Islet precursor cell (in vitro differentiated cells): ENCODE data around the gene TBPL2.
"Not testable (repeated sequence)": the region's sequence is repeated elsewhere in the genome, so short reads cannot be mapped to it uniquely, and the experiment has no call there.

ENCODE experiments used
- DNase-seq: peaks from one replicate; pipeline ENCODE4 v3.0.0-alpha.2; 2018

TBPL2 gene

DNA sequence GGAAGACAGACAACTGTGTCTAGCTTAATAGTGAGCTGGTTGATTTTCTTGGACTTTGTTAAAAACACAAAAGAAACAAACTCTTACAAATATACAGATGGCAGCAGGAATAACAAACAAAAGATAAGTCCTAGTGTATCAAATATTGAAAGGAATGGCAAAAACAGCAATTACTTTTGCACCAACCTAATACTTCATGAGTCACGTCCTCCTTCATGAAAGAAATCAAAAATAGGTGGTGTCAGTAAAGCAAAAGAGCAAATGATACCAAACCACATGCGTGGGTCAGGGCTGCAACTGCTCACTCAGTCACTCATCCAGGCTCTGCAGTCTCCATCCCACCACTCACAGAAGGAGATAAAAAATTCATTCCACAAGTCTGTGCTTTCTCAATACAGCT is 40.6 kb downstream of the TBPL2 start:
- no peak for DNase-seq

DNA sequence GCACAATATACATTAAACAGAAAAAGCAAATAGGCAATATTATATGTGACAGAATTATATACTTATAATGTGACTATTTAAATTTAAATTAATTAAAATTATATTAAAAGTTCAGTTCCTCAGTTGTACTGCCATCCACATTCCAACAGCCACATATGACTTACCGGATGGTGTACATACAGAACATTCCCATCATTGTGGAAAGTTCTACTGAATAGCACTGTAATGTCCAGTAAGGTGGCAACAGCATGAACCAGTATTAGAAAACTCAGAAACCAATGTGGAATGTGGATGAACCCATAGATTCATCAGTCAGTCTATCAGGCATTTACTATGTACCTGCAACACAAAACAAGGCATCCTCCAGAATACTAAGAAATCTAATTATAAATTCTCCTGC is 41.2 kb downstream of the TBPL2 start:
- no peak for DNase-seq

DNA sequence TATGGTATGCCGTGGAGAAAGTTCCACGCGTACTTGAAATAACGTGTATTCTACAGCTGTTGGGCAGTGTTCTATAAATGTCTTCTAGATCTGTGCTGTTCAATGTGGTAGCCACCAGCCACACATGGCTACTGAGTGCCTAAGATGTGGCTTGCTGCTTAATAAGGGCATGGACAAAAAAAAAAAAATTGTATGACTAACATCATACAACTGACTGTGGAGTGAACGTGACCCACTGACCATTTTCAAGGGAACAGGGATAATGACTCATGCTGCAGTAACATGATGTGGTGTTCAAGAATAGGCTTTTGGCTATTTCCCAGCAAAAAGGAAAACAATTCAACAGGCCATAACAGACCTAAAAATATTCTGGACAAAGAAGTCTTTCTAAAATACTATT is 41.7 kb downstream of the TBPL2 start:
- DNase-seq: no peak

DNA sequence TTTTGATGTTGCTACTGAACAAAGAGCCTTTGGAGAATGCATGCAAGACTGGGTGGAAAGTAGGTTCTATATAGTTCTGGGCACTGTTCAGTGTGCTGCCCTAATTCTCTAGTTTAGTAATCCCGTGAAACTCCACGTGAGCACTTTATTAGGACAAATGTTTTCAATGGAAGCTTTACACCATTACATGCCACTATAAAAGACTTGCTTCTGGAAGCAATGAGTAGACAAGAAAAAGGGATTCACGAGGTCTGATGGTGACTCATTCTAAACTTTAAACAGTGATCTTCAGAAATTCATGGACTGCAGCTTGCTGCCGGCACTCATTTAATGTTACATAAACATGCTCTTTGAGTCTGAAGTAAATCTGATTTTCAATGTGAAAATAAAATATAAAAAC is 51.1 kb downstream of the TBPL2 start:
- DNase-seq: no peak

DNA sequence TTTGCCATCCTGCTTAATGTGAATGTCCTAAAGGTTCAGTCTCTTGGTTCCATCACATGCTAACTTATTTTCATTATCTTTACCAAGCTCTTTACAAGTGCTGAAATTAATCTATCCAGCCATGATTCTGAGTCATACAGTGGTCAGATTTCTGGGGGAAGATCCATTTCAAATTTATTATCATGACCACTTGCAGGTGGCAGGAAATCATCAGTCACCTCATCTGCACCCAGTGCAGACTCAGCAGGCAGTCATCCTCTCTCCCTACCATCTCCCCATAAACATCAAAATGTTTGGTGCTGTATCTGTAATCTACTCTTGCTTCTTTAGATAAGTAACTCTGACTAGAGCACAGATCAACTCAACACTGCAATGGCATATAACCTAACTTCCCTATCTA is 52.3 kb downstream of the TBPL2 start:
- DNase-seq: no peak

DNA sequence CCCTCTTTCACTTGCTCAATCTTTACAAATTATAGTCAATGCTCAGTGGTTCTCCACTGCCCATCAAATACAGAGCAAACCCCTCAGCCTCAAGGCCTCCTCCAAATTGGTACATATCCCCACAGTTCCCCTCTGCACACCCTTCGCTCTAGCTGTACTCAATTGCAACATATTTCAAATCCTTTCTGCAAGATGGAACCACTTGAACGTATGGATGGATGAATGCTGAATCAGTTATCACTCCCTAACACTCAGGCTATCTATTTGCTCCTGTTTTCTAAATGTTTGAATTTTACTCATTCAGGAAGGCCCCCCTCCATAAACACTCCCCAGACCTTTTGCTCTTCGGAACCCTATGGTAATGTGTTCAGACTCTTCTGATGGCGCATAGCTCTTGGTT is 53.3 kb downstream of the TBPL2 start:
- DNase-seq: no peak

DNA sequence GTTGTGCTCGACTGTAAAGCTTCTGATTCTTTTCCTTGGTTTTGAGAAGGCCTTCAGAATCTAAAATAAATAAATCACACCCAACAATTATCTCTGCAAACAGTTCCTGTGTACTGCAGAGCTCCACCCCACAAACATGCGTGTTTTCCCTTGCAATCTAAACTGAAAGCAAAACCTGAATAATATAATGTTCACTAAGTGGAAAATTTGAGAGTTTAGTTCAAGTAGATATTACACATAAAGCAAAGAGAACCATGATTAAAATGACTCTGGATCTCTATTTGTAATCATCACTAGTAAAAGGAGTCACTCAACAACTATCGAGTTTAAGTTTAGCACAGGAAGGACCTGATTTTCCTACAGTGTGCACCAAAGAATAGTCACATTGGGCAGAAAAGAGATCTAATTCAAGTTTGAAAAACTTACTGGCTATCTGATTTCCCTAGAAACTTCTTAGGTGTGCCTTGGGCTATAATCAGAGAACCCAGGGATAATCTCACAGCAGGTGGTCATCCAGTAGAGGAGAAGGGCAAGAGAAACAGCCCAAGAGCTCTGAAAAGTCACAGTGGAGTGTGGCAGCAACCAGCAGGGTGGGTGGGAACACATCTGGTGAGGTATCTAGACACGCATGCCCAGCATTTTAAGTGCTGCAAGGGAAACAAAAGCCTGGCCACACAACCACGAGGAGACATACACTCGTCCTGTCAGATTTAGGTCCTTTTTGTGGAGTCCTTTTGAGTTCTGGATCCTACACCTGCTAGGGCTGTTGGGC is 54.2 kb downstream of the TBPL2 start:
- no peak for DNase-seq

DNA sequence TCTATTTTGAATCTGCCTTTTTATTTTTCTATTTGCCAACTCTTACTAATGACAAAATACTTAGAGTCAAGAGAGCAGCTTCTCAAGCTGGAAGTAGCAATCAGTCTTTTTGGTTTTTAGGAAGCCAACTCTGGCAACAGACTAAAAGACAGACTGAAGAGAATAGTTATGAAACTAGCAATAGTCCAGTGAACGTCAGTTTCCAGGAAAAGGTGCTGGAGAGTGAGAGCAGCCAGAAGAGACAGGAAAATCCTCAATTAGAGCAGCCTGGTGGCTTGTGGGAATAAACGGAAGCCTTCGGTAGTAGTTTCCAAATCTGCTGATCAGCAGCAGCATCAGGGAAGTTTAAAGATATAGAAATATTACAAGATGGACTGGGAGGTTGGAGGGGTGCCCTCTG is 55.9 kb downstream of the TBPL2 start:
- DNase-seq: no peak

DNA sequence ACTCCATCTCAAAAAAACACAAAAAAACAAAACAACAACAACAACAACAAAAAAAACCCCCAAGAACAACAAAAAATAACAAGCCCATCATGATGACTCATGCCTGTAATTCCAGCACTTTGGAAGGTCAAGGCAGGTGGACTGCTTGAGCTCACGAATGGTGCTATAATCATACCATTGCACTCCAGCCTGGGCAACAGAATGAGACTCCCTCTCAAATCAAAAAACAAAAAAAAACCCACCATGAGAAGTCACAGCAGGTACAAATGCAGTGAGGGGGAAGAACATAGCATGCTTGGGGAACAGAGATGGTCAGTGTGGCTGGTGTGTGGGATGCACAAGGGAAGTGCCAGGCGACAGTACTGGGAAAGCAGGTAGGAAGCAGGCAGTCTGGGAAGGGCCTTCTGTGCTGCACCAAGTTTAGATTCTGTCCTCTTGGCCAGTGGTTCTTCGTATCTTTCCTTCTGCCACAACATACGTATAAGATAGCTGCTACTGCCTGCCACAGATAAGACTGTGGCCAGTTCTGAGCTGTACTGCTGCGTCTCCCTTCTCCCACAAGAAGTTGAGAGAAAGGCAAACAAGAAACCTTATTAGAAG is 56.8 kb downstream of the TBPL2 start:
- DNase-seq: no peak

DNA sequence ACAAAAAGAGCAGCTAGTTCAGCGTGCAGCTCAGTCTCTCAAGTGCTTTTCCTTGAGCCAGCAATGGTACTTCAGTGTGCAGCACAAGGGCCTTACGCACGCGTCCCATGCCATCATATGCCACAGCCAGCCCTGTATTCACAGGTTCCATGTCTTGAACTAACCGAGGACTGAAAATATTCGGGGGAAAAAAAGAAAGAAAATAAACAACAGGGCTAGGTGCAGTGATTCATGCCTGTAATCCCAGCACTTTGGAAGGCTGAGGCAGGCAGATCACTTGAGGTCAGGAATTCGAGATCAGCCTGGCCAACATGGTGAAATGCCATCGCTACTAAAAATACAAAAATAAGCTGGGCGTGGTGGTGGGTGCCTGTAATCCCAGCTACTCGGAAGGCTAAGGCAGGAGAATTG is 57.4 kb downstream of the TBPL2 start:
- DNase-seq: not testable (repeated sequence)

DNA sequence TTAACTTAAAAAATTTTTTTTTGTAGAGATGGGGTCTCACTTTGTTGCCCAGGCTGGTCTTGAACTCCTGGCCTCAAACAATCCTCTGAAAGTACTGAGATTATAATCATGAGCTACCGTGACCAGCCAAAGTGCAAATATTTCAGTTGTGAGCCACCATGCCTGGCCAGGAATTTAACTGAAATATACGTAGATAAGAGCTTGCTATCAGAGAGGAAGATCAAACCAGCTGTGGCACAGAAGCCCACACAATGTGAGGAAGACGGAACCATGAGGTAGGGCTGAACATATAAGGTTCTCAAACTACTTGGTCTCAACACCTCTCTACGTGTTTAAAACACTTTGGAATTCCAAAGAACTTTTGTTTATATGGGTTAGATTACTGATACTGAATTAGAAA is 57.9 kb downstream of the TBPL2 start:
- no peak for DNase-seq

DNA sequence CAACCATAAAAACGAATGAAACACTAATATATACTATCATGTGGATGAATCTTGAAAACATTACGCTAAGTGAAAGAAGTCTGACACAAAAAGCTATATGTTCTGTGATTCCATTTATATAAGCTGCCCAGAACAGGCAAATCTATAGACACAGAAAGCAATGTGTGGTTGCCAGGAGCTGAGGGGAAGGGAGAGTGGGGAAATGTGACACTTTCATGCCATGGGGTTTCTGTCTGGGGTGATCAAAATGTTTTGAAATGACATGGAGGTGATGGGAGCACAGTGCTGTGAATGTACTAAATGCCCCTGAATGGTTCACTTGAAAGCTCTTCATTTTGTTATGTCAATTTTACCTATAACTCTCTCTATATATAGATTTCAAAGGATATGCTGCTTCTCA is 58.9 kb downstream of the TBPL2 start:
- no peak for DNase-seq

DNA sequence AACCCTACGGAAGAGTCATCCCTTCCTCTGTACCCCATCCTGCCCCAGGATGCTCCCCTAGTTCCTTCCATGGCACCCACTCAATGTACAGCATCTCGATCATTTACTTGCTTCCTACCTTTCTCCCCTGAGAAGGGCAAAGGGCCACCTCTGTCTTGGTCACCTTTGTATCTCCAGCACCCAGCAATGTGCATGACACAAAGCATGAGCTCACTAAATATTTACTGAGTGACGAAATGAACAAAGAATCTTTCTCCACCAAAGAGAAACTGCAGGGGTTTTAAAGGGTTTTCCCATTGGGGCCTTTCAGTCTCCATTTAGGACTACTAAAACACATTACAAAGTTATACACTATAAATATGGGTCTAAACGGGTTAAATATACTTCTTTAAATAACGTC is 59.4 kb downstream of the TBPL2 start:
- no peak for DNase-seq

DNA sequence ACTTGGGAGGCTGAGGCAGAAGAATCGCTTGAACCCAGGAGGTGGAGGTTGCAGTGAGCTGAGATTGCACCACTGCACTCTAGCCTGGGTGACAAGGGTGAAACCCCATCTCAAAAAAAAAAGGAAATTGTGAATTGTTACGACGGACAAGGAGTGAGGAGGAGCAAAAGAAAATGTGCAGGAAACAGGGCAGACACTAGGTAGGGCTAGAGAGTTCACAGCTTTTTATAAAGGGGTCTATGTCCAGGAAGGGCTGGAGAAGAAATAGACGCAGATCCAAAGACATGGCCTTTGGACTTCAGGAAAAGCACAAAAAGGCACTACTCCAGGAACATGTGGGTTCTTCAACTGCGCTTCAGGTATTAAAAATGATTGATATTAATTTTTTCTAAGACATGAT is 63.2 kb downstream of the TBPL2 start:
- DNase-seq: no peak

DNA sequence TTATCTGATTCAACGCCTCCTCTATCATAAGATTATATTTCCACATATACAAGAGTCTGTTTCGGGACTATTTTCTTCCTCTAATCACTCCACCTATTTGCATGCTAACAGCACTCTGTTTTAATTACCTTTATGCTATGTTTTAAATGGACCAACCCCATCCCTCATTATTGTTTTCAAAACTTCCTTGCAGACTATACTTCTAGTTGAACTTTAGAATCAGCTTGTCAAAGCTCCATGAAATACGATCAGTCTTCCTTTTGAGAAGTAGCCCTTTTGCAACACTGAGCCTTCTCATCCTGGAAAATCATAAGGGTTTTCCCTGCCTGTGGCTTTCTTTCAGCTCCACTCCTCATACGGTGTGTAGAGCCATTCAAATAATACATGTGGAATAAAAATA is 65.6 kb downstream of the TBPL2 start:
- DNase-seq: no peak

DNA sequence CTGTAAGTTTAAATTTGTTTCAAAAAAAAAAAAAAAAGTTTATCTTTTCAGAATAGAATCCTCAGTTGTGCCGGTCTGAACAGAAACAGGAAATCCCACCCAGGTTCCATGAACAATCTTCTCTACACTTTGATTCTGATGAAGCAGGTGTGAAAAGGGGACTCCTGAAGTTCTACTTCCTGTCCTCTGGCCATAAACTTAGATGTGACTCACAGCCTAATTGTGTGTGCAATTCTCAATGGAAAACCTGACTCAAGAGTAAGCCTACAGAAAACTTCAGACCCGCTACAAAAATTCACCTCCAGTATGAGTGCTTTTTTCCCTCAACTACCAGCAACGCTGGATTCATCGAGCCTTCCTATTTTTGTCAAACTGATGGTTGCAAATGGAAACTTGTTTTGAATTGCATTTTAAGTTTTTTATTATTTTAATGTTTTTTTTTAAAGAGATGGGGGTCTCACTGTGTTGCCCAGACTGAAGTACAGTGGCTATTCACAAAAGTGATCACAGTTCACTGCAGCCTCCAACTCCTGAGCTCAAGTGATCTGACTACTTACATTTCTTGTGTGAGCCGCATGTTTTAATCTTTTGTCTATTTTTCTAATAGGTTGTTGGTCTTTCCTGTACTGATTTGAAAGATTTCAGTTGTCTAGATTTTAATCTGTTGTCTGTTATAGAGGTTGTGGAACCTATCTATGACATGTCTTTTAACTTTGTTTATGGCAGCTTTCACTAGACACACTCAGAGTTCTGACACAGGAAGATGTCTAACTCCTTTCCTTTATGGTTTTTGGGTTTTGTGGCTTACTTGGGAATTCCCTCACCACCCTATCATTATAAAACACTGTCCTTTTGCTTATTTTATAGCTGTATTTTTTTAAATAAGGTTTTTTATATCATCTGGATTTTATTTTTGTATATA is 66.4 kb downstream of the TBPL2 start:
- DNase-seq: no peak

DNA sequence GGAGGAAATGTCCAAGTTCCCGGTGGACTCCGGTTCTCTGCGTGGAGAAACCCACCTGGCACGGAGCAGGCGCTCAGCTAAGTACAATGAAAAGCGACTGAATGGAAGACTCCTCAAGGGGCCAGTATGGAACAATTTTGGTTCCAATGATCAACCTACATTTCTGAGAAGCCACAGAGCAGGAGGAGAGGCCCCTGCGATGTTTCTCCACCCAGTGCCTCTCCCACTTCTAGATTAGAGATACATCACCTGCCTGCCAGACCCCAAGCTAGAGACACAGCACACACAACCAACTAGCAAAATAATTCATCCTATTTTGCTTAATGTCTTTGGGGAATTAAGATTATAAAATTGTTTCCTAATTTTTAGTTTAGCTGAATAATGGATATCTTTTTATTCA is 67.6 kb downstream of the TBPL2 start:
- no peak for DNase-seq

DNA sequence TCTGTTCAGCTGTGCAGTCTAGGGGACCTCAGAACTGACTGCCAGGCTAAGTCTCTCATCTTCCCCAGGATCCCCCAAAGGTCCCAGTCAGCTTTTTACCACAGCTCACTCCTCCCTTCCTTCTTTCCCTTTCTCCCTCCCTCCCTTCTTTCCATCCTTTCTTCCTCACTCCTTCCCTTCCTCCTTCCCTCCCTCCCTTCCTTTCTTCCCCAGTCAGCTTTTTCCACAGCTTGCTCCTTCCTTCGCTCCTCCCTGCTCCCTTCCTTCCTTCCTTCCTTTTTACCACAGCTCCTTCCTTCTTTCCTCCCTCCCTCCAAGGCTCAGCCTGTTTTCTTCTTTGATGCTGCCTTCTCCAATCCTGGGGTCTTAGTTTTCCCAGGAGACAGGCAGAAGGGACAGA is 68.0 kb downstream of the TBPL2 start:
- no peak for DNase-seq

DNA sequence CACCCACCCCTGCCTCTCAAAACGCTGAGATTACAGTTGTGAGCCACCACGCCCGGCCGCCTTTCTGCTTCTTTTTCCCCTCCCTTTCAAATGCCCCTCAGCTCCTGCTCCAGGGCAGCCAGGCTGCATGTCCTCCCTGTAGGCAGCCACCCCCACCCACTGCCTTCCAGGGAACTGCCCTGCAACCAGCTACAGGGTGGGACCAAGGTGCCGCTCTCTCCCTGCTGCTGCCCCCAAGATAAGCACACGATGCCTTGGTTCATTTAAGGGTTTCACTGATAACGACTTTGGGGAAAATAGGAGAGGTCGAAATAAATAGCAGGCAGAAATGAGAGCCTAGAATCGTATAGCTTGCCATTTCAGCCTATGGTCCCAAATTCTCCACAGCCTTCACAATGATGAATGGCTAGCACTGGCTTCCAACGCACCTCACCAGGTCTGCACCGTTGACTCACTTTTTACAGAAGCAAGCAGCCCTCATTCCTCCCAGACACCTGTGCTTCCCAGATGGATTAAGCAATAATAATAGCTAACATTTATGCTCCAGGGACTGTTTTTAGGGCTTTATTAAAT is 69.4 kb downstream of the TBPL2 start:
- DNase-seq: no peak

DNA sequence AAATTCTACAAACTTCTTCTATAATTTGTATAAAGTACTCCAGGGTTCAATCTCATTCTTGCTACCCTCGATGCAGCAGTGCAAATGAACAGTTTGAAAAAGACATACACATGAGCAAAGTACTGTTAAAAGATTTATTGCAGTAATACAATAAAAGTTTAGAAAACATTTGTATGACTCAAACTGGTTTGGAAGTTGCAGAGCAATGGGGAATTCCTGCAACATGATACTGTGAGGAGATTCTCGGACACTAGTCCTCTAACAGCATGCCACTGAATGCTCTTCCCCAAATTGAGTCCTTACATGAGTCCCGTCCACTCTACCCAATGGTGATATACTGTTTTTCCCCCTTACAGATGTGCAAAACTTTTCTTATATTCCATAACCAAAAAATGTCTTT is 74.1 kb downstream of the TBPL2 start:
- no peak for DNase-seq
